OCI-LY1 (cell line): ENCODE results near the gene UBA6.

ENCODE experiments used
- H2AFZ ChIP-seq: fragments of 200-600 bp; sonication (generic), shearing (Covaris generic); 2 replicates; pipeline ENCODE4 v1.6.0; 2014; ENCODE audit warnings: antibody characterized with exemption, mild to moderate bottlenecking, low read length
- H3F3A ChIP-seq: fragments of 200-600 bp; sonication (generic), shearing (Covaris generic); 2 replicates; pipeline ENCODE4 v1.6.0; 2014; ENCODE audit warnings: mild to moderate bottlenecking, antibody characterized with exemption, low read length, moderate library complexity; ENCODE audit not compliant: insufficient read depth
- H3K27ac ChIP-seq: fragments of 200-600 bp; sonication (generic); 2 replicates; pipeline ENCODE4 v1.5.1; 2014; ENCODE audit warnings: low read length, mixed run types, mild to moderate bottlenecking, low read depth; ENCODE audit not compliant: poor library complexity, severe bottlenecking
- H3K27me3 ChIP-seq: fragments of 200-600 bp; sonication (generic); 2 replicates; pipeline ENCODE4 v1.6.0; 2014; ENCODE audit warnings: antibody characterized with exemption, mild to moderate bottlenecking, low read length, moderate library complexity; ENCODE audit not compliant: insufficient read depth
- H3K36me3 ChIP-seq: fragments of 200-600 bp; sonication (generic); 2 replicates; pipeline ENCODE4 v1.6.1; 2014; ENCODE audit warnings: mild to moderate bottlenecking, antibody characterized with exemption, low read length, moderate library complexity, mixed read lengths; ENCODE audit not compliant: insufficient read depth
- H3K4me1 ChIP-seq: fragments of 200-600 bp; sonication (generic); 2 replicates; pipeline ENCODE4 v1.5.1; 2014; ENCODE audit warnings: mild to moderate bottlenecking, low read length, moderate library complexity; ENCODE audit not compliant: insufficient read depth, severe bottlenecking
- H3K4me2 ChIP-seq: fragments of 200-600 bp; sonication (generic), shearing (Covaris generic); 2 replicates; pipeline ENCODE4 v1.6.1; 2014; ENCODE audit warnings: low read length
- H3K4me3 ChIP-seq: fragments of 200-600 bp; sonication (generic); 2 replicates; pipeline ENCODE4 v1.5.1; 2014; ENCODE audit warnings: low read length, low read depth, mild to moderate bottlenecking, mixed read lengths; ENCODE audit not compliant: poor library complexity, severe bottlenecking
- H3K79me2 ChIP-seq: fragments of 200-600 bp; shearing (Covaris generic); 2 replicates; pipeline ENCODE4 v1.6.1; 2016; ENCODE audit warnings: mixed run types, low read length, mixed read lengths; ENCODE audit not compliant: insufficient read depth
- H3K9ac ChIP-seq: fragments of 200-600 bp; sonication (generic), shearing (Covaris generic); 2 replicates; pipeline ENCODE4 v1.6.1; 2014; ENCODE audit warnings: mild to moderate bottlenecking, low read length, mixed read lengths
- H3K9me2 ChIP-seq: fragments of 200-600 bp; sonication (generic), shearing (Covaris generic); 2 replicates; pipeline ENCODE4 v1.6.1; 2014; ENCODE audit warnings: low read depth, mild to moderate bottlenecking, low read length, mixed read lengths
- H3K9me3 ChIP-seq: fragments of 200-600 bp; shearing (Covaris generic); 2 replicates; pipeline ENCODE4 v1.6.1; 2014; ENCODE audit warnings: low read length, mixed read lengths
- H4K20me1 ChIP-seq: fragments of 200-600 bp; sonication (generic), shearing (Covaris generic); 2 replicates; pipeline ENCODE4 v1.6.0; 2016; ENCODE audit warnings: mild to moderate bottlenecking, low read length; ENCODE audit not compliant: insufficient read depth
- CTCF ChIP-seq: fragments of 200-600 bp; sonication (generic), shearing (Covaris generic); IDR thresholded peaks from 2 replicates; pipeline ENCODE4 v1.5.1; 2017; ENCODE audit warnings: mild to moderate bottlenecking, antibody characterized with exemption, low read length, moderate library complexity, mixed read lengths
- EZH2 ChIP-seq: fragments of 200-600 bp; sonication (generic), shearing (Covaris generic); IDR thresholded peaks from 2 replicates; pipeline ENCODE4 v1.8.0; 2017; ENCODE audit warnings: borderline replicate concordance, mixed run types, mild to moderate bottlenecking, antibody characterized with exemption, low read length, moderate library complexity, mixed read lengths

UBA6 gene

GRCh38 chr4:67687636-67688035 lies 13.3 kb downstream of the UBA6 start:
- 0 out of 2 replicates have a peak, but pooled peaks cover 3% of the 10 kb centered on the region for H3K9me3 ChIP-seq
- no peaks in the 10 kb centered on the region for H3K79me2 ChIP-seq
- H3K4me1 ChIP-seq, result no peaks in the 10 kb centered on the region
- H2AFZ ChIP-seq, result no peak overlapping the region
- no peak overlapping the region for H3K27ac ChIP-seq
- H3K27me3 ChIP-seq, result no peaks in the 10 kb centered on the region
- H3K9ac ChIP-seq, result no peak overlapping the region
- no peak overlapping the region for H3K4me3 ChIP-seq
- peaks cover 48% of the 10 kb centered on the region for H3K36me3 ChIP-seq
- H4K20me1 ChIP-seq, result no peaks in the 10 kb centered on the region
- no peaks in the 10 kb centered on the region for H3F3A ChIP-seq
- H3K4me2 ChIP-seq, result no peak overlapping the region
- no peaks in the 10 kb centered on the region for H3K9me2 ChIP-seq
- TF ChIP-seq CTCF, result no peak
- no peak for TF ChIP-seq EZH2

- Histone ChIP-seq H3K27me3 (no peaks in the 10 kb centered on the region), H3K36me3 (peaks cover 34% of the 10 kb centered on the region; the same call in 1 of the 2 replicates), H4K20me1 (no peaks in the 10 kb centered on the region), H3F3A (no peaks in the 10 kb centered on the region), H3K9ac (no peak overlapping the region), H3K27ac (no peak overlapping the region), H3K4me2 (no peak overlapping the region), H2AFZ (no peak overlapping the region), H3K9me2 (no peaks in the 10 kb centered on the region), H3K4me3 (no peak overlapping the region), H3K9me3 (no peaks in the 10 kb centered on the region), H3K79me2 (no peaks in the 10 kb centered on the region), H3K4me1 (no peaks in the 10 kb centered on the region)
- TF ChIP-seq EZH2 (no peak), CTCF (no peak)
These were observed 15.5 kb downstream of the UBA6 start for GRCh38 chr4:67685532-67685859.

GRCh38 chr4:67684839-67685531 lies 16.0 kb downstream of the UBA6 start:
- H3K4me1 ChIP-seq, result no peaks in the 10 kb centered on the region
- H3K9me3 ChIP-seq, result no peaks in the 10 kb centered on the region
- TF ChIP-seq CTCF, result no peak
- no peaks in the 10 kb centered on the region for H3K79me2 ChIP-seq
- no peaks in the 10 kb centered on the region for H4K20me1 ChIP-seq
- H3F3A ChIP-seq, result no peaks in the 10 kb centered on the region
- H3K36me3 ChIP-seq, result peaks cover 34% of the 10 kb centered on the region; the same call in 1 of the 2 replicates
- H2AFZ ChIP-seq, result no peak overlapping the region
- no peaks in the 10 kb centered on the region for H3K9me2 ChIP-seq
- no peak overlapping the region for H3K9ac ChIP-seq
- H3K27me3 ChIP-seq, result no peaks in the 10 kb centered on the region
- H3K27ac ChIP-seq, result no peak overlapping the region
- no peak overlapping the region for H3K4me3 ChIP-seq
- no peak overlapping the region for H3K4me2 ChIP-seq
